Measurements from ENCODE around the gene WFIKKN1.

GRCh38 chr16:640614-641013 is 9.8 kb downstream of the WFIKKN1 start:
- TF ChIP-seq POLR2A (IDR thresholded peaks at IDR 0.05) (no peak), CTCF (IDR thresholded peaks at IDR 0.05) (no peak)
